ENCODE data around the gene SPINT3.

Gene SPINT3

GRCh38 chr20:45527294-45527693, 11.9 kb upstream of the SPINT3 start:
- Histone ChIP-seq H3K36me3 (ENCODE audit: insufficient read depth, low read length) (no peaks in the 10 kb centered on the region), H3K4me3 (ENCODE audit: low read depth in 1 of 2, low read length in 2 of 2) (no peak overlapping the region), H3K9me3 (ENCODE audit: low read length) (no peaks in the 10 kb centered on the region), H3K27me3 (ENCODE audit: control insufficient read depth in 1 of 2, insufficient read depth in 2 of 2, low read length in 2 of 2) (no peaks in the 10 kb centered on the region), H3K27ac (ENCODE audit: low read depth, low read length) (no peak overlapping the region), H3K4me1 (ENCODE audit: insufficient read depth, low read length) (no peaks in the 10 kb centered on the region), H3K9ac (ENCODE audit: low read length) (no peak overlapping the region)

- Histone ChIP-seq H3K4me1 (ENCODE audit: insufficient read depth, low read length) (no peaks in the 10 kb centered on the region), H3K27me3 (ENCODE audit: control insufficient read depth in 1 of 2, insufficient read depth in 2 of 2, low read length in 2 of 2) (no peaks in the 10 kb centered on the region), H3K4me3 (ENCODE audit: low read depth in 1 of 2, low read length in 2 of 2) (no peak overlapping the region), H3K9ac (ENCODE audit: low read length) (no peak overlapping the region), H3K27ac (ENCODE audit: low read depth, low read length) (no peak overlapping the region), H3K36me3 (ENCODE audit: insufficient read depth, low read length) (no peaks in the 10 kb centered on the region), H3K9me3 (ENCODE audit: low read length) (no peaks in the 10 kb centered on the region)
These were observed 8.4 kb upstream of the SPINT3 start for GRCh38 chr20:45523821-45524220.

GRCh38 chr20:45518282-45518681, 2.9 kb upstream of the SPINT3 start:
- H3K4me3 ChIP-seq (ENCODE audit: low read depth in 1 of 2, low read length in 2 of 2) = no peak overlapping the region
- H3K27me3 ChIP-seq (ENCODE audit: control insufficient read depth in 1 of 2, insufficient read depth in 2 of 2, low read length in 2 of 2) = no peaks in the 10 kb centered on the region
- H3K9me3 ChIP-seq (ENCODE audit: low read length) = no peaks in the 10 kb centered on the region
- no peaks in the 10 kb centered on the region for H3K4me1 ChIP-seq (ENCODE audit: insufficient read depth, low read length)
- no peak overlapping the region for H3K27ac ChIP-seq (ENCODE audit: low read depth, low read length)
- H3K36me3 ChIP-seq (ENCODE audit: insufficient read depth, low read length) = no peaks in the 10 kb centered on the region
- H3K9ac ChIP-seq (ENCODE audit: low read length) = no peak overlapping the region

GRCh38 chr20:45510242-45510862, 5.1 kb downstream of the SPINT3 start:
- Histone ChIP-seq H3K27ac (ENCODE audit: low read depth, low read length) (no peak overlapping the region), H3K4me3 (ENCODE audit: low read depth in 1 of 2, low read length in 2 of 2) (no peak overlapping the region), H3K9me3 (ENCODE audit: low read length) (no peaks in the 10 kb centered on the region), H3K36me3 (ENCODE audit: insufficient read depth, low read length) (no peaks in the 10 kb centered on the region), H3K27me3 (ENCODE audit: control insufficient read depth in 1 of 2, insufficient read depth in 2 of 2, low read length in 2 of 2) (no peaks in the 10 kb centered on the region), H3K4me1 (ENCODE audit: insufficient read depth, low read length) (no peaks in the 10 kb centered on the region), H3K9ac (ENCODE audit: low read length) (no peak overlapping the region)

- Histone ChIP-seq H3K36me3 (ENCODE audit: insufficient read depth, low read length) (no peaks in the 10 kb centered on the region), H3K9me3 (ENCODE audit: low read length) (no peaks in the 10 kb centered on the region), H3K4me3 (ENCODE audit: low read depth in 1 of 2, low read length in 2 of 2) (no peak overlapping the region), H3K27ac (ENCODE audit: low read depth, low read length) (no peak overlapping the region), H3K4me1 (ENCODE audit: insufficient read depth, low read length) (no peaks in the 10 kb centered on the region), H3K27me3 (ENCODE audit: control insufficient read depth in 1 of 2, insufficient read depth in 2 of 2, low read length in 2 of 2) (no peaks in the 10 kb centered on the region), H3K9ac (ENCODE audit: low read length) (no peak overlapping the region)
These were observed 6.3 kb downstream of the SPINT3 start for GRCh38 chr20:45509091-45509490.

- no peak overlapping the region for H3K4me3 ChIP-seq (ENCODE audit: low read depth in 1 of 2, low read length in 2 of 2)
- H3K36me3 ChIP-seq (ENCODE audit: insufficient read depth, low read length) = no peaks in the 10 kb centered on the region
- no peak overlapping the region for H3K27ac ChIP-seq (ENCODE audit: low read depth, low read length)
- no peak overlapping the region for H3K9ac ChIP-seq (ENCODE audit: low read length)
- no peaks in the 10 kb centered on the region for H3K27me3 ChIP-seq (ENCODE audit: control insufficient read depth in 1 of 2, insufficient read depth in 2 of 2, low read length in 2 of 2)
- no peaks in the 10 kb centered on the region for H3K9me3 ChIP-seq (ENCODE audit: low read length)
- H3K4me1 ChIP-seq (ENCODE audit: insufficient read depth, low read length) = no peaks in the 10 kb centered on the region
These were observed 7.1 kb downstream of the SPINT3 start for GRCh38 chr20:45508068-45508886.

GRCh38 chr20:45507011-45507820, 8.2 kb downstream of the SPINT3 start:
- H3K4me1 ChIP-seq (ENCODE audit: insufficient read depth, low read length) = no peaks in the 10 kb centered on the region
- H3K4me3 ChIP-seq (ENCODE audit: low read depth in 1 of 2, low read length in 2 of 2) = no peak overlapping the region
- H3K9me3 ChIP-seq (ENCODE audit: low read length) = no peaks in the 10 kb centered on the region
- no peaks in the 10 kb centered on the region for H3K27me3 ChIP-seq (ENCODE audit: control insufficient read depth in 1 of 2, insufficient read depth in 2 of 2, low read length in 2 of 2)
- H3K27ac ChIP-seq (ENCODE audit: low read depth, low read length) = no peak overlapping the region
- no peaks in the 10 kb centered on the region for H3K36me3 ChIP-seq (ENCODE audit: insufficient read depth, low read length)
- no peak overlapping the region for H3K9ac ChIP-seq (ENCODE audit: low read length)

GRCh38 chr20:45506398-45506797, 9.0 kb downstream of the SPINT3 start:
- no peak overlapping the region for H3K4me3 ChIP-seq (ENCODE audit: low read depth in 1 of 2, low read length in 2 of 2)
- no peaks in the 10 kb centered on the region for H3K9me3 ChIP-seq (ENCODE audit: low read length)
- H3K4me1 ChIP-seq (ENCODE audit: insufficient read depth, low read length) = peaks cover 4% of the 10 kb centered on the region
- no peaks in the 10 kb centered on the region for H3K27me3 ChIP-seq (ENCODE audit: control insufficient read depth in 1 of 2, insufficient read depth in 2 of 2, low read length in 2 of 2)
- no peak overlapping the region for H3K27ac ChIP-seq (ENCODE audit: low read depth, low read length)
- H3K36me3 ChIP-seq (ENCODE audit: insufficient read depth, low read length) = no peaks in the 10 kb centered on the region
- no peak overlapping the region for H3K9ac ChIP-seq (ENCODE audit: low read length)

- Histone ChIP-seq H3K27ac (ENCODE audit: low read depth, low read length) (no peak overlapping the region), H3K9me3 (ENCODE audit: low read length) (no peaks in the 10 kb centered on the region), H3K36me3 (ENCODE audit: insufficient read depth, low read length) (no peaks in the 10 kb centered on the region), H3K27me3 (ENCODE audit: control insufficient read depth in 1 of 2, insufficient read depth in 2 of 2, low read length in 2 of 2) (no peaks in the 10 kb centered on the region), H3K9ac (ENCODE audit: low read length) (no peak overlapping the region), H3K4me3 (ENCODE audit: low read depth in 1 of 2, low read length in 2 of 2) (no peak overlapping the region), H3K4me1 (ENCODE audit: insufficient read depth, low read length) (peaks cover 4% of the 10 kb centered on the region)
These were observed 12.0 kb downstream of the SPINT3 start for GRCh38 chr20:45503403-45503802.

GRCh38 chr20:45502561-45502960, 12.9 kb downstream of the SPINT3 start:
- Histone ChIP-seq H3K9ac (ENCODE audit: low read length) (no peak overlapping the region), H3K27ac (ENCODE audit: low read depth, low read length) (no peak overlapping the region), H3K4me3 (ENCODE audit: low read depth in 1 of 2, low read length in 2 of 2) (no peak overlapping the region), H3K27me3 (ENCODE audit: control insufficient read depth in 1 of 2, insufficient read depth in 2 of 2, low read length in 2 of 2) (no peaks in the 10 kb centered on the region), H3K9me3 (ENCODE audit: low read length) (no peaks in the 10 kb centered on the region), H3K36me3 (ENCODE audit: insufficient read depth, low read length) (no peaks in the 10 kb centered on the region), H3K4me1 (ENCODE audit: insufficient read depth, low read length) (peaks cover 4% of the 10 kb centered on the region)

GRCh38 chr20:45501600-45501999, 13.8 kb downstream of the SPINT3 start:
- Histone ChIP-seq H3K4me3 (ENCODE audit: low read depth in 1 of 2, low read length in 2 of 2) (no peak overlapping the region), H3K9me3 (ENCODE audit: low read length) (no peaks in the 10 kb centered on the region), H3K27me3 (ENCODE audit: control insufficient read depth in 1 of 2, insufficient read depth in 2 of 2, low read length in 2 of 2) (no peaks in the 10 kb centered on the region), H3K36me3 (ENCODE audit: insufficient read depth, low read length) (no peaks in the 10 kb centered on the region), H3K4me1 (ENCODE audit: insufficient read depth, low read length) (peaks cover 4% of the 10 kb centered on the region), H3K9ac (ENCODE audit: low read length) (no peak overlapping the region), H3K27ac (ENCODE audit: low read depth, low read length) (no peak overlapping the region)
